ENCODE results near the gene SLC26A1. TPM values are rescaled to one million over a fixed set of nuclear protein-coding genes. Genes with fewer than 3 reads are reported as not detected.

The SLC26A1 gene
- total and polyA plus RNA-seq, 2 of the 13 experiments (the other 11 are each of a cell fraction or from before 2014, with no cell fraction given), result 5.4 to 22.9 TPM

- TF ChIP-seq ZNF788 (CRISPR knock-in tag; IDR thresholded peaks at IDR 0.05; ENCODE audit: borderline replicate concordance) (peak; percentile 13; the same call in 1 of the 2 replicates), ZNF691 (CRISPR knock-in tag; IDR thresholded peaks at IDR 0.05; ENCODE audit: borderline replicate concordance, low read depth) (0 out of 2 replicates have a peak, but pooled peaks have one; percentile 46), NFATC3 (CRISPR knock-in tag; IDR thresholded peaks at IDR 0.05) (no peak), ZNF558 (CRISPR knock-in tag; IDR thresholded peaks at IDR 0.05; ENCODE audit: borderline replicate concordance) (no peak; the same call in 1 of the 2 replicates), RAD51 (IDR thresholded peaks at IDR 0.05; ENCODE audit: borderline replicate concordance) (no peak), ZSCAN5A (CRISPR knock-in tag; IDR thresholded peaks at IDR 0.05; ENCODE audit: borderline replicate concordance) (peak; percentile 5; the same call in 1 of the 2 replicates), NKX3-1 (CRISPR knock-in tag; IDR thresholded peaks at IDR 0.05) (no peak), CTCF (CRISPR knock-in tag; IDR thresholded peaks at IDR 0.05) (peak; percentile 79), CREB3 (CRISPR knock-in tag; IDR thresholded peaks at IDR 0.05) (no peak; the same call in 1 of the 2 replicates), GABPB1 (CRISPR knock-in tag; IDR thresholded peaks at IDR 0.05) (peak; percentile 79), SMAD3 (CRISPR knock-in tag; IDR thresholded peaks at IDR 0.05) (no peak), ZNF891 (CRISPR knock-in tag; IDR thresholded peaks at IDR 0.05) (peak; percentile 63; the same call in 1 of the 2 replicates), PLRG1 (conservative IDR thresholded peaks at IDR 0.05) (no peak), ZBTB3 (CRISPR knock-in tag; IDR thresholded peaks at IDR 0.05; ENCODE audit: borderline replicate concordance, low read depth) (no peak), PPARG (CRISPR knock-in tag; conservative IDR thresholded peaks at IDR 0.05) (no peak), ZMAT3 (CRISPR knock-in tag; conservative IDR thresholded peaks at IDR 0.05) (peak; percentile 63; the same call in 1 of the 2 replicates), KDM4B (CRISPR knock-in tag; IDR thresholded peaks at IDR 0.05) (0 out of 2 replicates have a peak, but pooled peaks have one; percentile 61), SNRNP70 (IDR thresholded peaks at IDR 0.05; ENCODE audit: low read depth, low read length) (0 out of 2 replicates have a peak, but pooled peaks have one; percentile 57), PHF20 (CRISPR knock-in tag; IDR thresholded peaks at IDR 0.05) (peak; percentile 30; the same call in 1 of the 2 replicates), ZNF263 (CRISPR knock-in tag; IDR thresholded peaks at IDR 0.05) (0 out of 2 replicates have a peak, but pooled peaks have one; percentile 90), ZNF879 (CRISPR knock-in tag; IDR thresholded peaks at IDR 0.05) (no peak), NFYC (CRISPR knock-in tag; IDR thresholded peaks at IDR 0.05) (no peak), BRCA1 (CRISPR knock-in tag; IDR thresholded peaks at IDR 0.05) (peak; percentile 74; the same call in 1 of the 2 replicates), ARID3A (IDR thresholded peaks at IDR 0.05; ENCODE audit: low read depth, low read length) (no peak)
Measured at GRCh38 chr4:986879-987623, 6.2 kb downstream of the SLC26A1 start, which contains the start of gene IDUA (continued).

Measured in HepG2 (cell line).